NT2/D1 (cell line): ENCODE data around the gene TIGAR.

ENCODE experiments used
- SUZ12 ChIP-seq: IDR thresholded peaks from 2 replicates; pipeline ENCODE4 v1.6.1; 2011; ENCODE audit not compliant: insufficient read length, insufficient read depth; ENCODE audit errors: extremely low read depth
- YY1 ChIP-seq: IDR thresholded peaks from 2 replicates; pipeline ENCODE4 v1.6.1; 2011; ENCODE audit not compliant: insufficient read length, insufficient read depth
- ZNF274 ChIP-seq: IDR thresholded peaks from 2 replicates; pipeline ENCODE4 v1.6.1; 2011; ENCODE audit warnings: mild to moderate bottlenecking, low read depth, low read length

DNA sequence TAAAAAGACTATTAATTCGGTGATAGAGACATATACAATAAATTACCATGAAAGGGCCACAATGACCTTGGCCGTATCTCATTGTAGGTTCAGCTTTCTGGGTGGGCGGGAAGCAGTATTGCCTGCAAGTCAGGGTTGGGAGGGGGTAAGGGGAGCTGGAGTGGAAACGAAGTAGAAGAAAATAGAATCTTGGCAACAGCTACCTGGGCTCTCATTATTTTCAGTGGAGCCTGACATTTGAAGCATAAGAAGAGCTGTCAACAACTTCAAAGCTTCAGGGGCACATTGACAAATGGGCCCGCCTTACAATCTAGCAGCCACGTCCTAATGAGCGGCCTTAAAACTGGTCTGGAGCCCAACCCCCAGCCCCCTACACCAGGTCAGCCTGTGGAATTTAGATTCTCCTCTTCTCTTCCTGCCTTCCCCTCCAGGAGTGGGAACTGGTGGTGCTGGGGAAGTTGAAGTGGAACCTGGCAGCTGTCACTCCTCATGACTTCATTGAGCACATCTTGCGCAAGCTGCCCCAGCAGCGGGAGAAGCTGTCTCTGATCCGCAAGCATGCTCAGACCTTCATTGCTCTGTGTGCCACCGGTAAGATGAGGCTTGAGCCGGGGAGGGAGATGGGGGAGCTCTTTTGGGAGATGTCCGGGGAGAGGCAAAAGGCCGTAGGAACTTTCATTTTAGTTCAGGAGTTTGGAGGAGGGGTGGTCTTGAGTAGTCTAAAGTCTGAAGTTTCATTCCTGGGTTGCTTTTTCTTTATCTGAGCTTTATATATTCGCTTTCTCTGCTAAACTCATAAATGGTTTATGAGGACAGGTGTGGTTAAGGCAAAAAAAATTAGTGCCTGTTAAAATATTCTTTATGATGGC lies 42.5 kb upstream of the TIGAR start:
- TF ChIP-seq SUZ12: no peak
- TF ChIP-seq YY1: no peak
- TF ChIP-seq ZNF274: no peak
